ENCODE data around the gene DIPK1C. TPM values are rescaled to one million over a fixed set of nuclear protein-coding genes. Genes with fewer than 3 reads are reported as not detected.

The DIPK1C gene
- total RNA-seq, 1 donor from 2014 or later, result 13.7 TPM

DNA sequence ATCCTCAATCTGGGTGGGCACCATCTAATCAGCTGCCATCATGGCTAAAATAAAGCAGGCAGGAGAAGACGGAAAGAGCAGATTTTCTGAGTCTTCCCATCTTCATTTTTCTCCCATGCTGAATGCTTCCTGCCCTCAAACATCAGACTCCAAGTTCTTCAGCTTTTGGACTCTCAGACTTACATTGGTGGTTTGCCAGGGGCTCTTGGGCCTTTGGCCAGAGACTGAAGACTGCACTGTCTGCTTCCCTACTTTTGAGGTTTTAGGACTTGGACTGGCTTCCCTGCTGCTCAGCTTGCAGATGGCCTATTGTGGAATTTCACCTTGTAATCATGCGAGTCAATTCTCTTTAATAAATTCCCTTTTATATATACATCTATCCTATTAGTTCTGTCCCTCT is 36.6 kb downstream of the DIPK1C start:
- Mint-ChIP-seq H3K27ac (no peak overlapping the region), H3K27me3 (ENCODE audit: insufficient read depth, low read depth) (peaks cover 9% of the 10 kb centered on the region), H3K4me1 (peaks cover 7% of the 10 kb centered on the region), H3K4me3 (no peak overlapping the region), H3K9me3 (peaks cover 3% of the 10 kb centered on the region), H3K36me3 (no peaks in the 10 kb centered on the region)
- H2AFZ ChIP-seq (replicated peaks), result no peak overlapping the region
- H3K4me3 ChIP-seq, result no peak overlapping the region
- TF ChIP-seq EZH2 (IDR thresholded peaks at IDR 0.05), result no peak
- no peak for TF ChIP-seq EZH2phosphoT487 (IDR thresholded peaks at IDR 0.05)
- TF ChIP-seq, protein P1, sequence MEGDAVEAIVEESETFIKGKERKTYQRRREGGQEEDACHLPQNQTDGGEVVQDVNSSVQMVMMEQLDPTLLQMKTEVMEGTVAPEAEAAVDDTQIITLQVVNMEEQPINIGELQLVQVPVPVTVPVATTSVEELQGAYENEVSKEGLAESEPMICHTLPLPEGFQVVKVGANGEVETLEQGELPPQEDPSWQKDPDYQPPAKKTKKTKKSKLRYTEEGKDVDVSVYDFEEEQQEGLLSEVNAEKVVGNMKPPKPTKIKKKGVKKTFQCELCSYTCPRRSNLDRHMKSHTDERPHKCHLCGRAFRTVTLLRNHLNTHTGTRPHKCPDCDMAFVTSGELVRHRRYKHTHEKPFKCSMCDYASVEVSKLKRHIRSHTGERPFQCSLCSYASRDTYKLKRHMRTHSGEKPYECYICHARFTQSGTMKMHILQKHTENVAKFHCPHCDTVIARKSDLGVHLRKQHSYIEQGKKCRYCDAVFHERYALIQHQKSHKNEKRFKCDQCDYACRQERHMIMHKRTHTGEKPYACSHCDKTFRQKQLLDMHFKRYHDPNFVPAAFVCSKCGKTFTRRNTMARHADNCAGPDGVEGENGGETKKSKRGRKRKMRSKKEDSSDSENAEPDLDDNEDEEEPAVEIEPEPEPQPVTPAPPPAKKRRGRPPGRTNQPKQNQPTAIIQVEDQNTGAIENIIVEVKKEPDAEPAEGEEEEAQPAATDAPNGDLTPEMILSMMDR (IDR thresholded peaks at IDR 0.05), result no peak
- no peak overlapping the region for H3K4me2 ChIP-seq
- H3K79me2 ChIP-seq (ENCODE audit: low read depth), result no peaks in the 10 kb centered on the region
- H3K36me3 ChIP-seq, result no peaks in the 10 kb centered on the region
- H4K20me1 ChIP-seq (ENCODE audit: low read depth), result no peaks in the 10 kb centered on the region
- H3F3A ChIP-seq (ENCODE audit: low read depth), result no peaks in the 10 kb centered on the region
- H3K9ac ChIP-seq, result no peak overlapping the region
- DNase-seq (ENCODE audit: low spot score), result no peak
- no peaks in the 10 kb centered on the region for H3K4me1 ChIP-seq
- H3K27me3 ChIP-seq, result no peaks in the 10 kb centered on the region
- no peak overlapping the region for H3K27ac ChIP-seq
- H3K9me3 ChIP-seq (ENCODE audit: low read depth), result no peaks in the 10 kb centered on the region

DNA sequence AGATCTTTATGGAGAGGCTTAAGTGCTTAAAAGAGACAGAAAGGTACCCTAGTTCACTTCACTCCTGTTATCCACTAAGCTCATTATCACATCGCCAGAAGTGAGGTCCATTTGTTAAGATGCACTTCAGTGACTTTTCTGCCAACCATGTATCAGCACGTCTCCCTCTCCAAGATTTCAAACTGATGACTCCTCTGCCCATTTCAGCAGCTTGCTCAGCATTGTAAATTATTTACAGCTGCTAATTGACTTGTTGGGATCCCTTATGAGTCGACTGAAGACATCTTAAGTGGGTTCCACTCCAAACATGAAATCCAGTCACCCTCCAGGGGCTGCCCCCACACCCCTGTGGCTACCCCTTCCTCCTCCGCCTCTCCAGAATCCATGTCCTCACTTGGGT is 37.3 kb downstream of the DIPK1C start:
- Mint-ChIP-seq H3K27me3 (ENCODE audit: insufficient read depth, low read depth) (peaks cover 9% of the 10 kb centered on the region), H3K9me3 (peaks cover 3% of the 10 kb centered on the region), H3K4me3 (no peak overlapping the region), H3K4me1 (peaks cover 10% of the 10 kb centered on the region), H3K36me3 (no peaks in the 10 kb centered on the region), H3K27ac (no peak overlapping the region)
- Histone ChIP-seq H3K9ac (no peak overlapping the region), H3K4me2 (no peak overlapping the region), H3K4me1 (no peaks in the 10 kb centered on the region), H3K27ac (no peak overlapping the region), H3K9me3 (ENCODE audit: low read depth) (no peaks in the 10 kb centered on the region), H3K27me3 (no peaks in the 10 kb centered on the region), H2AFZ (replicated peaks) (no peak overlapping the region), H3F3A (ENCODE audit: low read depth) (no peaks in the 10 kb centered on the region), H3K4me3 (no peak overlapping the region), H4K20me1 (ENCODE audit: low read depth) (no peaks in the 10 kb centered on the region), H3K79me2 (ENCODE audit: low read depth) (no peaks in the 10 kb centered on the region), H3K36me3 (no peaks in the 10 kb centered on the region)
- DNase-seq (ENCODE audit: low spot score), result no peak
- no peak for TF ChIP-seq EZH2 (IDR thresholded peaks at IDR 0.05)
- TF ChIP-seq, protein P1 (IDR thresholded peaks at IDR 0.05), result no peak
- TF ChIP-seq EZH2phosphoT487 (IDR thresholded peaks at IDR 0.05), result no peak

DNA sequence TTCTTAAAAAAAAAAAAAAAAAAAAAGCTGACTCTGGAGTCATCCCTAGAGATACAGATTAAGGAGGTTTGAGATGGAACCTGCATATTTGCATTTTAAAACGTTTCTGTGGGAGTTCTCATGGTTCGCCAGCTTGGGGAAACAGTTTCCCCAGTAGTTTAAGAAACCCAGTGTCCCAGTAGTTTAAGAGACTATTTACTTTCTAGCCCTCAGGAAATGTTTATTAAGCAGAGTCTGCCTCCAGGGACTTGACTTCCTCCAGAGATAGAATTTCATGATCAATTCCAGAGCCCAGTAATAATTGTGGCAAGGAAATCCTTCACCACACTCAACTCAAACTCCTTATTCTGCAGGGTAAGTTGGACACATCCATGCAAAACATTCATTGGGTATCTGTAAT is 39.1 kb downstream of the DIPK1C start:
- Histone ChIP-seq H3K36me3 (no peaks in the 10 kb centered on the region), H2AFZ (replicated peaks) (no peak overlapping the region), H3K27ac (no peak overlapping the region), H3K4me3 (no peak overlapping the region), H3K27me3 (no peaks in the 10 kb centered on the region), H3K9me3 (ENCODE audit: low read depth) (no peaks in the 10 kb centered on the region), H3F3A (ENCODE audit: low read depth) (peaks cover 8% of the 10 kb centered on the region), H3K4me1 (peaks cover 15% of the 10 kb centered on the region), H3K9ac (no peak overlapping the region), H4K20me1 (ENCODE audit: low read depth) (no peaks in the 10 kb centered on the region), H3K79me2 (ENCODE audit: low read depth) (no peaks in the 10 kb centered on the region), H3K4me2 (no peak overlapping the region)
- DNase-seq (ENCODE audit: low spot score), result no peak
- peaks cover 23% of the 10 kb centered on the region for H3K4me1 Mint-ChIP-seq
- H3K9me3 Mint-ChIP-seq, result no peaks in the 10 kb centered on the region
- peaks cover 8% of the 10 kb centered on the region for H3K27me3 Mint-ChIP-seq (ENCODE audit: insufficient read depth, low read depth)
- H3K27ac Mint-ChIP-seq, result no peak overlapping the region
- TF ChIP-seq, protein P1 (IDR thresholded peaks at IDR 0.05), result no peak
- TF ChIP-seq EZH2phosphoT487 (IDR thresholded peaks at IDR 0.05) (no peak), EZH2 (IDR thresholded peaks at IDR 0.05) (no peak)
- H3K36me3 Mint-ChIP-seq, result no peaks in the 10 kb centered on the region
- H3K4me3 Mint-ChIP-seq, result no peak overlapping the region

Measured in neural progenitor cell (in vitro differentiated cells).